ENCODE measurements around the gene GLI1. TPM values are rescaled to one million over a fixed set of nuclear protein-coding genes. Genes with fewer than 3 reads are reported as not detected.

GLI1 gene
- polyA plus RNA-seq, 1 donor (not counting 4 experiments of a cell fraction or from before 2014, with no cell fraction given), result 1.0 TPM

DNA sequence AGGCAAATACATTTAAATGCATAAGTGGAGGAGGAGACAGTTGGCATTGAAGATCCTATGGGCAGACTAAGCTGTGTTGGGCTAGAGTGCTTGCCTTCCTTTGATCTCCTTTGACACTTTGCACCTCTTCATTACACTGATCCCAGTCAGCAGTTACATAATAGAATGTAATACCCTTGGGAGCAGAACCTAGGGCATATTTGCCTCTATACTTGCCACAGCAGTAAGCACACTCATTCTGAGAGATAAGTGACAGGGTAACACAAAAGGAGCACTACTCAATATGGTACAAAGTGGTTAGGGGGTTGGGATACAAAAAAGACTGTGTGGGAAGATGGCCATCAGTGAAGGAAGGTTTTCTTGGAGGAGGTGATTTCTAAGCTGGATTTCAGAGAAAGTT, 37.2 kb downstream of the GLI1 start:
- Histone ChIP-seq H3K4me2 (ENCODE audit: control insufficient read depth, extremely low read depth, insufficient read depth, low read depth, low read length) (no peak overlapping the region), H3K79me2 (ENCODE audit: control insufficient read depth, insufficient read depth, low read length) (peaks cover 2% of the 10 kb centered on the region), H3K9me1 (ENCODE audit: control insufficient read depth, extremely low read depth, insufficient read depth, low read length) (no peaks in the 10 kb centered on the region), H3K36me3 (ENCODE audit: control insufficient read depth in 2 of 2, extremely low read depth in 1 of 2, insufficient read depth in 2 of 2, low read length in 2 of 2) (peaks cover 26 to 43% of the 10 kb centered on the region in 2 experiments), H4K20me1 (ENCODE audit: control insufficient read depth, extremely low read depth, insufficient read depth, low read length) (no peaks in the 10 kb centered on the region), H3K4me3 (ENCODE audit: control insufficient read depth in 2 of 3, extremely low read depth in 1 of 3, insufficient read depth in 2 of 3, low read depth in 1 of 3, low read length in 3 of 3) (no peak overlapping the region), H3K27me3 (ENCODE audit: control insufficient read depth, extremely low read depth, insufficient read depth, low read length) (no peaks in the 10 kb centered on the region), H3K4me1 (ENCODE audit: control insufficient read depth, extremely low read depth, insufficient read depth, low read length) (no peaks in the 10 kb centered on the region), H3K9me3 (ENCODE audit: control insufficient read depth, low read depth, low read length) (no peaks in the 10 kb centered on the region), H3K27ac (ENCODE audit: control insufficient read depth, insufficient read depth, low read length) (no peak overlapping the region), H3K9ac (ENCODE audit: control insufficient read depth, extremely low read depth, insufficient read depth, low read length) (no peak overlapping the region), H2AFZ (ENCODE audit: control insufficient read depth, low read length) (no peak overlapping the region)
- dilution Hi-C loops (cut with MboI; ENCODE audit: extremely low pct_ligation_motif_present, low sequenced_read_pairs), result no loop called here
- no peak for DNase-seq (ENCODE audit: low read depth, low spot score)
- FAIRE-seq, result no peak
- TF ChIP-seq, protein P1, sequence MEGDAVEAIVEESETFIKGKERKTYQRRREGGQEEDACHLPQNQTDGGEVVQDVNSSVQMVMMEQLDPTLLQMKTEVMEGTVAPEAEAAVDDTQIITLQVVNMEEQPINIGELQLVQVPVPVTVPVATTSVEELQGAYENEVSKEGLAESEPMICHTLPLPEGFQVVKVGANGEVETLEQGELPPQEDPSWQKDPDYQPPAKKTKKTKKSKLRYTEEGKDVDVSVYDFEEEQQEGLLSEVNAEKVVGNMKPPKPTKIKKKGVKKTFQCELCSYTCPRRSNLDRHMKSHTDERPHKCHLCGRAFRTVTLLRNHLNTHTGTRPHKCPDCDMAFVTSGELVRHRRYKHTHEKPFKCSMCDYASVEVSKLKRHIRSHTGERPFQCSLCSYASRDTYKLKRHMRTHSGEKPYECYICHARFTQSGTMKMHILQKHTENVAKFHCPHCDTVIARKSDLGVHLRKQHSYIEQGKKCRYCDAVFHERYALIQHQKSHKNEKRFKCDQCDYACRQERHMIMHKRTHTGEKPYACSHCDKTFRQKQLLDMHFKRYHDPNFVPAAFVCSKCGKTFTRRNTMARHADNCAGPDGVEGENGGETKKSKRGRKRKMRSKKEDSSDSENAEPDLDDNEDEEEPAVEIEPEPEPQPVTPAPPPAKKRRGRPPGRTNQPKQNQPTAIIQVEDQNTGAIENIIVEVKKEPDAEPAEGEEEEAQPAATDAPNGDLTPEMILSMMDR (optimal IDR thresholded peaks at IDR 0.05 in 1 of 3, IDR thresholded peaks at IDR 0.05 in 1 of 3, conservative IDR thresholded peaks at IDR 0.05 in 1 of 3; ENCODE audit: extremely low read depth in 1 of 3, insufficient read depth in 2 of 3, low read length in 3 of 3), result no peak
- TF ChIP-seq EZH2 (IDR thresholded peaks at IDR 0.05; ENCODE audit: low read length), result no peak

DNA sequence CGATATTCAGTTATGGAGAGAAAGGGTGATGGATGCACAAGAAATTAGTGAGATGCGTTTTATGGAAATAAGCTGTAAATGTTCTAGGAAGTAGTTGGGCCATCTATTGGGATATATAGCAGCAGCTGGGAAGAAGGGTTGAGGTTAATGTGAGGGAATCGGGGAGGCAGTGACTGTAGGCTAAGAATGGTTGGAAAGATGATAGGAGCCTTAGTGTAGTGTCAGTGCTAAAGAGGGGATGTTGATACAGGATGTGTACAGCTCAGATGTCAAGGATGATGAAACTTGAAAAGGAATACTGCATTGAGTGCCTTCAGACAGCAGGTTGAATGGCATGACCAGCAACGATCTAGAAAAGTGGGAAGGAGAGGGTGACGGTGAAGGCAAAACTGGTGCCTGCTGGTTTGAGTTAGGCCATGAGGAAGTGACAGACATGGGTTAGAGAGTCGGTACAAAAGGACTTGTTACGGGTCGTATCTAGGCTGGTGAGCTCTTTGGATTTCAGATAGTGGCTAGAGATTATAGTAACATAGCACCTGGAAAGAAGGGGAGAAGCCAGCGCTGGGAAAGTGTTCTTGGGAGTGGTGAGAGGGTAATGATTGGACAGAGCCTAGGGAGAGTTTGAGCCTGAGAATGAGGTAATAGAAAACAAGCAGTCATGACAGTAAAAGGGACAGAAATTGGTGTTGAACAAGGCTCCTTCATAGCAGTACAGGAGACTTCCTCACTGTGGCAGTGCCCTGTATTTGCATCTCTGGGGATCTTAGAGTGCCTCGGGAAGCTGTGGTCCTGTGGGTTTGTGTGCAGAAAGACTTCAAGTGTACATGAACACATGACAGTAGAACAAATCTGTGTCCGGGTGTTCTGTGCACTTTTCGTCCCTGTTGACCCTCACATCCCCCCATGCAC, 37.9 kb downstream of the GLI1 start:
- dilution Hi-C loops (cut with MboI; ENCODE audit: extremely low pct_ligation_motif_present, low sequenced_read_pairs), result no loop called here
- Histone ChIP-seq H3K79me2 (ENCODE audit: control insufficient read depth, insufficient read depth, low read length) (peaks cover 2% of the 10 kb centered on the region), H3K9ac (ENCODE audit: control insufficient read depth, extremely low read depth, insufficient read depth, low read length) (no peak overlapping the region), H3K4me2 (ENCODE audit: control insufficient read depth, extremely low read depth, insufficient read depth, low read depth, low read length) (no peak overlapping the region), H3K9me3 (ENCODE audit: control insufficient read depth, low read depth, low read length) (no peaks in the 10 kb centered on the region), H2AFZ (ENCODE audit: control insufficient read depth, low read length) (no peak overlapping the region), H3K27me3 (ENCODE audit: control insufficient read depth, extremely low read depth, insufficient read depth, low read length) (no peaks in the 10 kb centered on the region), H3K4me3 (ENCODE audit: control insufficient read depth in 2 of 3, extremely low read depth in 1 of 3, insufficient read depth in 2 of 3, low read depth in 1 of 3, low read length in 3 of 3) (no peak overlapping the region), H4K20me1 (ENCODE audit: control insufficient read depth, extremely low read depth, insufficient read depth, low read length) (no peaks in the 10 kb centered on the region), H3K4me1 (ENCODE audit: control insufficient read depth, extremely low read depth, insufficient read depth, low read length) (no peaks in the 10 kb centered on the region), H3K9me1 (ENCODE audit: control insufficient read depth, extremely low read depth, insufficient read depth, low read length) (no peaks in the 10 kb centered on the region), H3K27ac (ENCODE audit: control insufficient read depth, insufficient read depth, low read length) (no peak overlapping the region), H3K36me3 (ENCODE audit: control insufficient read depth in 2 of 2, extremely low read depth in 1 of 2, insufficient read depth in 2 of 2, low read length in 2 of 2) (peaks cover 26 to 47% of the 10 kb centered on the region in 2 experiments)
- TF ChIP-seq EZH2 (IDR thresholded peaks at IDR 0.05; ENCODE audit: low read length), result no peak
- no peak for DNase-seq (ENCODE audit: low read depth, low spot score)
- FAIRE-seq, result no peak
